ENCODE data around the gene PRKAG2. TPM values are rescaled to one million over a fixed set of nuclear protein-coding genes. Genes with fewer than 3 reads are reported as not detected.

Gene PRKAG2
- total and polyA plus RNA-seq, 4 donors: 3.6 to 25.1 (median 16.8) TPM

GRCh38 chr7:151632750-151633515 lies 244.0 kb downstream of the PRKAG2 start:
- H3K9ac ChIP-seq (ENCODE audit: low read depth in 1 of 2, low read length in 2 of 2): peak overlapping the region in 1 of 2 donors; percentile 58
- peak; percentile 38 for DNase-seq (ENCODE audit: low spot score)

GRCh38 chr7:151631953-151632749 lies 244.8 kb downstream of the PRKAG2 start:
- Histone ChIP-seq H3K4me1 (ENCODE audit: control insufficient read depth in 4 of 4, insufficient read depth in 4 of 4, low read length in 3 of 4) (peaks cover 0 to 12% (median 3%) of the 10 kb centered on the region in 4 donors), H3K27me3 (ENCODE audit: control insufficient read depth in 4 of 4, insufficient read depth in 4 of 4, low read length in 3 of 4) (no peaks in the 10 kb centered on the region), H3K4me3 (ENCODE audit: low read depth in 1 of 3, low read length in 3 of 3) (peak overlapping the region; percentile 36 to 84 (median 59)), H3K27ac (ENCODE audit: low read depth in 1 of 2, low read length in 2 of 2) (peak overlapping the region; percentile 85 to 91), H3K36me3 (ENCODE audit: control insufficient read depth in 4 of 4, insufficient read depth in 3 of 4, low read depth in 1 of 4, low read length in 3 of 4) (peaks cover 0 to 4% (median 0%) of the 10 kb centered on the region in 4 donors), H3K9me3 (ENCODE audit: control insufficient read depth in 4 of 4, low read length in 3 of 4) (no peaks in the 10 kb centered on the region), H3K9ac (ENCODE audit: low read depth in 1 of 2, low read length in 2 of 2) (peak overlapping the region in 1 of 2 donors; percentile 83)
- WGBS: 4% methylated on average over 111 of the region's 111 CpGs
- TF ChIP-seq TAF1 (conservative IDR thresholded peaks at IDR 0.05) (no peak), RAD21 (IDR thresholded peaks at IDR 0.05) (peak in 1 of 2 donors; percentile 1)
- TF ChIP-seq, protein P1, sequence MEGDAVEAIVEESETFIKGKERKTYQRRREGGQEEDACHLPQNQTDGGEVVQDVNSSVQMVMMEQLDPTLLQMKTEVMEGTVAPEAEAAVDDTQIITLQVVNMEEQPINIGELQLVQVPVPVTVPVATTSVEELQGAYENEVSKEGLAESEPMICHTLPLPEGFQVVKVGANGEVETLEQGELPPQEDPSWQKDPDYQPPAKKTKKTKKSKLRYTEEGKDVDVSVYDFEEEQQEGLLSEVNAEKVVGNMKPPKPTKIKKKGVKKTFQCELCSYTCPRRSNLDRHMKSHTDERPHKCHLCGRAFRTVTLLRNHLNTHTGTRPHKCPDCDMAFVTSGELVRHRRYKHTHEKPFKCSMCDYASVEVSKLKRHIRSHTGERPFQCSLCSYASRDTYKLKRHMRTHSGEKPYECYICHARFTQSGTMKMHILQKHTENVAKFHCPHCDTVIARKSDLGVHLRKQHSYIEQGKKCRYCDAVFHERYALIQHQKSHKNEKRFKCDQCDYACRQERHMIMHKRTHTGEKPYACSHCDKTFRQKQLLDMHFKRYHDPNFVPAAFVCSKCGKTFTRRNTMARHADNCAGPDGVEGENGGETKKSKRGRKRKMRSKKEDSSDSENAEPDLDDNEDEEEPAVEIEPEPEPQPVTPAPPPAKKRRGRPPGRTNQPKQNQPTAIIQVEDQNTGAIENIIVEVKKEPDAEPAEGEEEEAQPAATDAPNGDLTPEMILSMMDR (IDR thresholded peaks at IDR 0.05; ENCODE audit: low read depth, low read length, missing input control): peak; percentile 17
- DNase-seq (ENCODE audit: low spot score): peak; percentile 77

More at GRCh38 chr7:151632750-151633515, 244.0 kb downstream of the PRKAG2 start:
- Histone ChIP-seq H3K4me1 (ENCODE audit: control insufficient read depth in 4 of 4, insufficient read depth in 4 of 4, low read length in 3 of 4) (peaks cover 0 to 12% (median 3%) of the 10 kb centered on the region in 4 donors), H3K9me3 (ENCODE audit: control insufficient read depth in 4 of 4, low read length in 3 of 4) (no peaks in the 10 kb centered on the region), H3K4me3 (ENCODE audit: low read depth in 1 of 3, low read length in 3 of 3) (peak overlapping the region; percentile 5 to 84 (median 36)), H3K36me3 (ENCODE audit: control insufficient read depth in 4 of 4, insufficient read depth in 3 of 4, low read depth in 1 of 4, low read length in 3 of 4) (peaks cover 0 to 2% (median 0%) of the 10 kb centered on the region in 4 donors), H3K27ac (ENCODE audit: low read depth in 1 of 2, low read length in 2 of 2) (peak overlapping the region; percentile 85 to 91), H3K27me3 (ENCODE audit: control insufficient read depth in 4 of 4, insufficient read depth in 4 of 4, low read length in 3 of 4) (no peaks in the 10 kb centered on the region)
- TF ChIP-seq YY1 (IDR thresholded peaks at IDR 0.05) (peak; percentile 40), EGR1 (IDR thresholded peaks at IDR 0.05; ENCODE audit: low read depth in 2 of 2) (no peak), HNF4A (conservative IDR thresholded peaks at IDR 0.05) (no peak), HNF4G (IDR thresholded peaks at IDR 0.05) (no peak), RAD21 (IDR thresholded peaks at IDR 0.05) (peak in 1 of 2 donors; percentile 8), RXRA (IDR thresholded peaks at IDR 0.05) (peak in 1 of 2 donors; percentile 11)
- 30% methylated on average over 28 of the region's 28 CpGs for WGBS

DNA sequence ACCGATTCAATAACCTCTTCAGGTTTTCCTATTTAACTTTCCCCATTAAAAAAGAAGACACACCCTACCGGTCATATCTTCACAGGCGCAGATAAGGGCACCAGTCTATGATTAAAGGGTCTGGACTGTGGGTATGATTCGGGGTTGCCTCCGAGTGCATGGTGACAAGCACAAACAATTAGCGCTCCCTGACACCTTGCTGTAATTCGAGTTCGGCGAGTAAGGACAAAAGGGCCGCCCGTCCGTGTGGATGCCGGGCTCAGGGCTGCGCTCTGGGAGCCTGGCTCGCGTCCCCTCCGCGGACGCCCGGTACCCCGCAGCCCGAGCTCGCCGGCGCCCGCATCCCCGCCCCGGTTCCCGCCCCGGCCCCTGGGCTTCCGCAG lies 245.4 kb downstream of the PRKAG2 start:
- Histone ChIP-seq H3K27ac (ENCODE audit: low read depth in 1 of 2, low read length in 2 of 2) (peak overlapping the region; percentile 24 to 83), H3K4me1 (ENCODE audit: control insufficient read depth in 4 of 4, insufficient read depth in 4 of 4, low read length in 3 of 4) (peaks cover 0 to 14% (median 3%) of the 10 kb centered on the region in 4 donors), H3K36me3 (ENCODE audit: control insufficient read depth in 4 of 4, insufficient read depth in 3 of 4, low read depth in 1 of 4, low read length in 3 of 4) (peaks cover 0 to 4% (median 0%) of the 10 kb centered on the region in 4 donors), H3K9ac (ENCODE audit: low read depth in 1 of 2, low read length in 2 of 2) (peak overlapping the region; percentile 5 to 83), H3K9me3 (ENCODE audit: control insufficient read depth in 4 of 4, low read length in 3 of 4) (no peaks in the 10 kb centered on the region), H3K4me3 (ENCODE audit: low read depth in 1 of 3, low read length in 3 of 3) (peak overlapping the region; percentile 17 to 84 (median 59)), H3K27me3 (ENCODE audit: control insufficient read depth in 4 of 4, insufficient read depth in 4 of 4, low read length in 3 of 4) (no peaks in the 10 kb centered on the region)
- DNase-seq (ENCODE audit: low spot score): no peak
- TF ChIP-seq YY1 (IDR thresholded peaks at IDR 0.05): no peak
- TF ChIP-seq, protein P1 (IDR thresholded peaks at IDR 0.05; ENCODE audit: low read depth, low read length, missing input control): no peak
- no peak for TF ChIP-seq TAF1 (conservative IDR thresholded peaks at IDR 0.05)
- TF ChIP-seq HNF4G (IDR thresholded peaks at IDR 0.05): no peak
- TF ChIP-seq, protein P2, sequence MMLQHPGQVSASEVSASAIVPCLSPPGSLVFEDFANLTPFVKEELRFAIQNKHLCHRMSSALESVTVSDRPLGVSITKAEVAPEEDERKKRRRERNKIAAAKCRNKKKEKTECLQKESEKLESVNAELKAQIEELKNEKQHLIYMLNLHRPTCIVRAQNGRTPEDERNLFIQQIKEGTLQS (IDR thresholded peaks at IDR 0.05): no peak
- no peak for TF ChIP-seq NR2F2 (IDR thresholded peaks at IDR 0.05)
- no peak for TF ChIP-seq MAX (IDR thresholded peaks at IDR 0.05)
- WGBS: 15% methylated on average over 31 of the region's 31 CpGs
